Smooth muscle cell (in vitro differentiated cells): ENCODE data around the gene MIA2. TPM values are rescaled to one million over a fixed set of nuclear protein-coding genes. Genes with fewer than 3 reads are reported as not detected.
"Not testable (repeated sequence)": the region's sequence is repeated elsewhere in the genome, so short reads cannot be mapped to it uniquely, and the experiment has no call there.

Source experiments
- DNase-seq: peaks from one replicate; lab custom pipeline; 2025; ENCODE audit not compliant: unreplicated experiment; lab: John Stamatoyannopoulos, UW
- H2AFZ ChIP-seq: fragments of 200-600 bp; sonication (generic); 2 replicates; pipeline ENCODE4 v1.6.0; 2016; ENCODE audit warnings: antibody characterized with exemption, low read depth, mild to moderate bottlenecking
- H3F3A ChIP-seq: fragments of 200-600 bp; sonication (generic); 2 replicates; pipeline ENCODE4 v1.6.0; 2017; ENCODE audit warnings: antibody characterized with exemption, low read depth
- H3K27ac ChIP-seq: fragments of 200-600 bp; sonication (generic); 2 replicates; pipeline ENCODE4 v1.5.1; 2016; ENCODE audit warnings: low read depth, mild to moderate bottlenecking
- H3K27me3 ChIP-seq: fragments of 200-600 bp; sonication (generic); 2 replicates; pipeline ENCODE4 v1.6.1; 2016; ENCODE audit warnings: low read depth, mild to moderate bottlenecking
- H3K36me3 ChIP-seq: fragments of 200-600 bp; sonication (generic); 2 replicates; pipeline ENCODE4 v1.5.1; 2016; ENCODE audit warnings: low read depth
- H3K4me1 ChIP-seq: fragments of 200-600 bp; sonication (generic); 2 replicates; pipeline ENCODE4 v1.5.1; 2016; ENCODE audit warnings: low read depth
- H3K4me2 ChIP-seq: fragments of 200-600 bp; sonication (generic); 2 replicates; pipeline ENCODE4 v1.6.0; 2016; ENCODE audit warnings: mild to moderate bottlenecking
- H3K4me3 ChIP-seq: fragments of 200-600 bp; sonication (generic); 2 replicates; pipeline ENCODE4 v1.5.1; 2016; ENCODE audit warnings: mild to moderate bottlenecking
- H3K79me2 ChIP-seq: fragments of 200-600 bp; sonication (generic); 2 replicates; pipeline ENCODE4 v1.6.0; 2016; ENCODE audit warnings: low read depth, mild to moderate bottlenecking
- H3K9ac ChIP-seq: fragments of 200-600 bp; sonication (generic); 2 replicates; pipeline ENCODE4 v1.6.0; 2016; ENCODE audit warnings: low read depth
- H3K9me3 ChIP-seq: fragments of 200-600 bp; sonication (generic); replicated peaks from 2 replicates; pipeline ENCODE4 v1.5.1; 2016; ENCODE audit warnings: low read depth
- H4K20me1 ChIP-seq: fragments of 200-600 bp; sonication (generic); 2 replicates; pipeline ENCODE4 v1.6.0; 2016; ENCODE audit warnings: low read depth
- WGBS: methylation state at CpG from one replicate; pipeline ENCODE4 v1.1.7; 2016; ENCODE audit warnings: low lambda C conversion rate; 5-methylcytosine and 5-hydroxymethylcytosine counted together
- polyA plus RNA-seq: library from polyadenylated mRNA; unstranded; fragments of >200 nt; fragmentation: Nextera tagmentation; extraction: Ambion mirVana; gene quantifications from 2 replicates; pipeline ENCODE4 v1.2.1, GENCODE V29; 2016
- total RNA-seq: library from RNA; depleted of rRNA; stranded (reverse); fragments of >200 nt; gene quantifications from 2 replicates; pipeline ENCODE4 v1.2.3, GENCODE V29; 2014
- TF ChIP-seq, protein P1 (sequence below): fragments of 200-600 bp; sonication (generic); IDR thresholded peaks from 2 replicates; pipeline ENCODE4 v1.5.1; 2017; ENCODE audit warnings: borderline replicate concordance, mild to moderate bottlenecking, antibody characterized with exemption; ENCODE audit not compliant: insufficient read depth, poor library complexity, severe bottlenecking

The MIA2 gene
- total and polyA plus RNA-seq, 2 experiments from 2014 or later, result 14.6 to 18.6 TPM

DNA sequence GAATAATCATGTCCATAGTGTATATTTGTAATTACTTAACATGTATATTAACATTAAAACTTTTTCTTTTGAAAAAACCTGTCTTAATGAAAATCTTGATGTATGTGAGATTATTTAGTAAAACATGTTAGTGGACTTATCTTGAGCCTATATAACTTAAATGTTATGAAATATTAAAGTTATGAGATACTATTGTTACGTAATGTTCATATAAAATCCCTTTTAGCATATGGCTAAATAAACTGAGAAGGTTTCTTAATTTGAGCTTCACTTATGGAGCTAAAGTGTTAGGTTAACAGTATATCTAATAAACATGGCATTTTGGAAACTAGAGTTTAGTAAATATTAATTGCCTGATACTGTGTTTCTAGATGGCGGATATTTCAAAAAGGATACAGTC lies 59.9 kb downstream of the MIA2 start:
- H3K9ac ChIP-seq, result no peak overlapping the region
- peaks cover 11% of the 10 kb centered on the region for H3K79me2 ChIP-seq
- H3K9me3 ChIP-seq, result no peaks in the 10 kb centered on the region
- no peaks in the 10 kb centered on the region for H3K4me1 ChIP-seq
- 99% methylated on average over 2 of the region's 2 CpGs for WGBS
- no peak for DNase-seq
- no peak overlapping the region for H3K4me2 ChIP-seq
- TF ChIP-seq, protein P1, sequence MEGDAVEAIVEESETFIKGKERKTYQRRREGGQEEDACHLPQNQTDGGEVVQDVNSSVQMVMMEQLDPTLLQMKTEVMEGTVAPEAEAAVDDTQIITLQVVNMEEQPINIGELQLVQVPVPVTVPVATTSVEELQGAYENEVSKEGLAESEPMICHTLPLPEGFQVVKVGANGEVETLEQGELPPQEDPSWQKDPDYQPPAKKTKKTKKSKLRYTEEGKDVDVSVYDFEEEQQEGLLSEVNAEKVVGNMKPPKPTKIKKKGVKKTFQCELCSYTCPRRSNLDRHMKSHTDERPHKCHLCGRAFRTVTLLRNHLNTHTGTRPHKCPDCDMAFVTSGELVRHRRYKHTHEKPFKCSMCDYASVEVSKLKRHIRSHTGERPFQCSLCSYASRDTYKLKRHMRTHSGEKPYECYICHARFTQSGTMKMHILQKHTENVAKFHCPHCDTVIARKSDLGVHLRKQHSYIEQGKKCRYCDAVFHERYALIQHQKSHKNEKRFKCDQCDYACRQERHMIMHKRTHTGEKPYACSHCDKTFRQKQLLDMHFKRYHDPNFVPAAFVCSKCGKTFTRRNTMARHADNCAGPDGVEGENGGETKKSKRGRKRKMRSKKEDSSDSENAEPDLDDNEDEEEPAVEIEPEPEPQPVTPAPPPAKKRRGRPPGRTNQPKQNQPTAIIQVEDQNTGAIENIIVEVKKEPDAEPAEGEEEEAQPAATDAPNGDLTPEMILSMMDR, result no peak
- H3K4me3 ChIP-seq, result no peak overlapping the region
- H3K36me3 ChIP-seq, result peaks cover 23% of the 10 kb centered on the region
- H4K20me1 ChIP-seq, result peaks cover 13% of the 10 kb centered on the region
- no peak overlapping the region for H3K27ac ChIP-seq
- no peaks in the 10 kb centered on the region for H3K27me3 ChIP-seq
- no peaks in the 10 kb centered on the region for H3F3A ChIP-seq
- no peak overlapping the region for H2AFZ ChIP-seq

GRCh38 chr14:39300389-39300788 lies 66.7 kb downstream of the MIA2 start:
- not testable (repeated sequence) for H3K27me3 ChIP-seq, H3F3A ChIP-seq, H3K4me3 ChIP-seq, H3K9me3 ChIP-seq, H3K4me2 ChIP-seq, H3K4me1 ChIP-seq, DNase-seq, H3K79me2 ChIP-seq, H3K27ac ChIP-seq, H4K20me1 ChIP-seq, H3K9ac ChIP-seq, H2AFZ ChIP-seq
- peaks cover 15% of the 10 kb centered on the region for H3K36me3 ChIP-seq
- WGBS, result 99% methylated on average over 3 of the region's 3 CpGs

DNA sequence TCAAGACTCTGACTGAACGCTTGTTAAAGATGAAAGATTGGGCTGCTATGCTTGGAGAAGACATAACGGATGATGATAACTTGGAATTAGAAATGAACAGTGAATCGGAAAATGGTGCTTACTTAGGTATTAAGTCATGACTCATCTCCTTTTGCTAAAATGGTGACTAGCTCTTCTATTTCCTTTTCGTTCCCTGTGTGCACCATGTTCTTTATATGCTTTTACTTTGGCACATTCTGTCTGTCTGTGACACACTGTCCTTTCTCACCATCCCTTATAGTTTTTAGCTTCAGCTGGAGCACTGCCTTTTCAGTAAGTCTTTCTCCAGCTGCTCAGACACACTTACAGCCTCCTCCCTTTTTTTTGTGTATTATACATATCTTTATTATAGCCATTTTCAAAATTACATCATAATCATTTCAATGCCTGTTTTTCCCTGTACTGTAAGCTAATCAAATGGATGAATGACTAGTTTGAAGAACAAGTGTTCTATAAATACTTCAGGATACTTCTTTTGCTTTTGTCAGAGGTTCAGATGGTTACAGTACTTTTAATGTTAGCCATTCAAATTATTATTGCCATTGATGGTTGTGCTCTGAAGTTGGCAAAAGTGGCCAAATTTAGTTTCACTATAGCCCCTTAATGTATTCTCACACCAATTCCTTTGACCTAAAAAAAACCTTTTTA lies 68.6 kb downstream of the MIA2 start:
- H2AFZ ChIP-seq, result no peak overlapping the region
- H3K79me2 ChIP-seq, result no peaks in the 10 kb centered on the region
- no peaks in the 10 kb centered on the region for H3F3A ChIP-seq
- no peaks in the 10 kb centered on the region for H3K4me1 ChIP-seq
- WGBS, result 86% methylated on average over 4 of the region's 4 CpGs
- no peak overlapping the region for H3K4me2 ChIP-seq
- TF ChIP-seq, protein P1, result no peak
- peaks cover 8% of the 10 kb centered on the region for H3K36me3 ChIP-seq
- no peak overlapping the region for H3K27ac ChIP-seq
- no peak overlapping the region for H3K9ac ChIP-seq
- H3K4me3 ChIP-seq, result no peak overlapping the region
- no peaks in the 10 kb centered on the region for H3K9me3 ChIP-seq
- no peak for DNase-seq
- no peaks in the 10 kb centered on the region for H3K27me3 ChIP-seq
- no peaks in the 10 kb centered on the region for H4K20me1 ChIP-seq

GRCh38 chr14:39303115-39303514 lies 69.4 kb downstream of the MIA2 start:
- 91% methylated on average over 1 of the region's 1 CpG for WGBS
- no peak overlapping the region for H3K9ac ChIP-seq
- H2AFZ ChIP-seq, result no peak overlapping the region
- no peaks in the 10 kb centered on the region for H3K4me1 ChIP-seq
- no peaks in the 10 kb centered on the region for H3K79me2 ChIP-seq
- no peak overlapping the region for H3K4me2 ChIP-seq
- H4K20me1 ChIP-seq, result no peaks in the 10 kb centered on the region
- peaks cover 8% of the 10 kb centered on the region for H3K36me3 ChIP-seq
- no peaks in the 10 kb centered on the region for H3K27me3 ChIP-seq
- TF ChIP-seq, protein P1, result no peak
- no peak for DNase-seq
- H3K9me3 ChIP-seq, result no peaks in the 10 kb centered on the region
- H3K4me3 ChIP-seq, result no peak overlapping the region
- H3K27ac ChIP-seq, result no peak overlapping the region
- no peaks in the 10 kb centered on the region for H3F3A ChIP-seq
